ENCODE data around the gene FLOT2.
"Not testable (repeated sequence)": the region's sequence is repeated elsewhere in the genome, so short reads cannot be mapped to it uniquely, and the experiment has no call there.

FLOT2 gene

GRCh38 chr17:28893248-28894183, 4.0 kb downstream of the FLOT2 start:
- H3K9me3 ChIP-seq (ENCODE audit: control insufficient read depth, insufficient read depth, low read length); H3K27me3 ChIP-seq (ENCODE audit: control insufficient read depth, insufficient read depth, low read length); H3K4me3 ChIP-seq (ENCODE audit: low read depth, low read length); H3K9ac ChIP-seq (ENCODE audit: low read depth, low read length); H3K36me3 ChIP-seq (ENCODE audit: control insufficient read depth, insufficient read depth, low read length); H3K27ac ChIP-seq (ENCODE audit: low read depth, low read length): not testable (repeated sequence)
- H3K4me1 ChIP-seq (ENCODE audit: control insufficient read depth, insufficient read depth, low read length): peaks cover 16% of the 10 kb centered on the region

- H3K27me3 ChIP-seq (ENCODE audit: control insufficient read depth, insufficient read depth, low read length): no peaks in the 10 kb centered on the region
- peaks cover 14% of the 10 kb centered on the region for H3K4me1 ChIP-seq (ENCODE audit: control insufficient read depth, insufficient read depth, low read length)
- no peak overlapping the region for H3K4me3 ChIP-seq (ENCODE audit: low read depth, low read length)
- H3K27ac ChIP-seq (ENCODE audit: low read depth, low read length): no peak overlapping the region
- no peak overlapping the region for H3K9ac ChIP-seq (ENCODE audit: low read depth, low read length)
- H3K36me3 ChIP-seq (ENCODE audit: control insufficient read depth, insufficient read depth, low read length): no peaks in the 10 kb centered on the region; the same call in 1 of the 2 replicates
- H3K9me3 ChIP-seq (ENCODE audit: control insufficient read depth, insufficient read depth, low read length): no peaks in the 10 kb centered on the region
Observed at GRCh38 chr17:28892024-28892423, 5.5 kb downstream of the FLOT2 start.

- H3K4me3 ChIP-seq (ENCODE audit: low read depth, low read length): no peak overlapping the region
- no peaks in the 10 kb centered on the region for H3K27me3 ChIP-seq (ENCODE audit: control insufficient read depth, insufficient read depth, low read length)
- H3K9me3 ChIP-seq (ENCODE audit: control insufficient read depth, insufficient read depth, low read length): no peaks in the 10 kb centered on the region
- no peak overlapping the region for H3K27ac ChIP-seq (ENCODE audit: low read depth, low read length)
- no peak overlapping the region for H3K9ac ChIP-seq (ENCODE audit: low read depth, low read length)
- peaks cover 10% of the 10 kb centered on the region for H3K4me1 ChIP-seq (ENCODE audit: control insufficient read depth, insufficient read depth, low read length)
- H3K36me3 ChIP-seq (ENCODE audit: control insufficient read depth, insufficient read depth, low read length): no peaks in the 10 kb centered on the region; the same call in 1 of the 2 replicates
Observed at GRCh38 chr17:28891201-28891600, 6.3 kb downstream of the FLOT2 start.

GRCh38 chr17:28889996-28890395, 7.5 kb downstream of the FLOT2 start:
- no peak overlapping the region for H3K27ac ChIP-seq (ENCODE audit: low read depth, low read length)
- no peaks in the 10 kb centered on the region for H3K9me3 ChIP-seq (ENCODE audit: control insufficient read depth, insufficient read depth, low read length)
- no peak overlapping the region for H3K9ac ChIP-seq (ENCODE audit: low read depth, low read length)
- peaks cover 4% of the 10 kb centered on the region; the same call in 1 of the 2 replicates for H3K4me1 ChIP-seq (ENCODE audit: control insufficient read depth, insufficient read depth, low read length)
- no peaks in the 10 kb centered on the region for H3K27me3 ChIP-seq (ENCODE audit: control insufficient read depth, insufficient read depth, low read length)
- no peak overlapping the region for H3K4me3 ChIP-seq (ENCODE audit: low read depth, low read length)
- peaks cover 7% of the 10 kb centered on the region for H3K36me3 ChIP-seq (ENCODE audit: control insufficient read depth, insufficient read depth, low read length)

- Histone ChIP-seq H3K4me1 (ENCODE audit: control insufficient read depth, insufficient read depth, low read length) (peaks cover 4% of the 10 kb centered on the region; the same call in 1 of the 2 replicates), H3K27me3 (ENCODE audit: control insufficient read depth, insufficient read depth, low read length) (no peaks in the 10 kb centered on the region), H3K9ac (ENCODE audit: low read depth, low read length) (no peak overlapping the region), H3K9me3 (ENCODE audit: control insufficient read depth, insufficient read depth, low read length) (no peaks in the 10 kb centered on the region), H3K27ac (ENCODE audit: low read depth, low read length) (no peak overlapping the region), H3K36me3 (ENCODE audit: control insufficient read depth, insufficient read depth, low read length) (peaks cover 18% of the 10 kb centered on the region), H3K4me3 (ENCODE audit: low read depth, low read length) (no peak overlapping the region)
Observed at GRCh38 chr17:28888832-28889231, 8.7 kb downstream of the FLOT2 start.

GRCh38 chr17:28887871-28888471, 9.6 kb downstream of the FLOT2 start:
- H3K36me3 ChIP-seq (ENCODE audit: control insufficient read depth, insufficient read depth, low read length): peaks cover 23% of the 10 kb centered on the region
- H3K27me3 ChIP-seq (ENCODE audit: control insufficient read depth, insufficient read depth, low read length): no peaks in the 10 kb centered on the region
- peaks cover 4% of the 10 kb centered on the region; the same call in 1 of the 2 replicates for H3K4me1 ChIP-seq (ENCODE audit: control insufficient read depth, insufficient read depth, low read length)
- H3K4me3 ChIP-seq (ENCODE audit: low read depth, low read length): no peak overlapping the region
- H3K9me3 ChIP-seq (ENCODE audit: control insufficient read depth, insufficient read depth, low read length): no peaks in the 10 kb centered on the region
- H3K9ac ChIP-seq (ENCODE audit: low read depth, low read length): no peak overlapping the region
- H3K27ac ChIP-seq (ENCODE audit: low read depth, low read length): no peak overlapping the region

GRCh38 chr17:28885951-28886350, 11.6 kb downstream of the FLOT2 start:
- H3K27ac ChIP-seq (ENCODE audit: low read depth, low read length): no peak overlapping the region
- H3K4me1 ChIP-seq (ENCODE audit: control insufficient read depth, insufficient read depth, low read length): peaks cover 4% of the 10 kb centered on the region; the same call in 1 of the 2 replicates
- H3K9me3 ChIP-seq (ENCODE audit: control insufficient read depth, insufficient read depth, low read length): no peaks in the 10 kb centered on the region
- H3K9ac ChIP-seq (ENCODE audit: low read depth, low read length): no peak overlapping the region
- peaks cover 43% of the 10 kb centered on the region for H3K36me3 ChIP-seq (ENCODE audit: control insufficient read depth, insufficient read depth, low read length)
- H3K27me3 ChIP-seq (ENCODE audit: control insufficient read depth, insufficient read depth, low read length): no peaks in the 10 kb centered on the region
- no peak overlapping the region for H3K4me3 ChIP-seq (ENCODE audit: low read depth, low read length)

- Histone ChIP-seq H3K36me3 (ENCODE audit: control insufficient read depth, insufficient read depth, low read length) (peaks cover 49% of the 10 kb centered on the region), H3K4me1 (ENCODE audit: control insufficient read depth, insufficient read depth, low read length) (peaks cover 4% of the 10 kb centered on the region; the same call in 1 of the 2 replicates), H3K27me3 (ENCODE audit: control insufficient read depth, insufficient read depth, low read length) (no peaks in the 10 kb centered on the region), H3K27ac (ENCODE audit: low read depth, low read length) (no peak overlapping the region), H3K9ac (ENCODE audit: low read depth, low read length) (no peak overlapping the region), H3K9me3 (ENCODE audit: control insufficient read depth, insufficient read depth, low read length) (no peaks in the 10 kb centered on the region), H3K4me3 (ENCODE audit: low read depth, low read length) (no peak overlapping the region)
Observed at GRCh38 chr17:28885363-28885762, 12.2 kb downstream of the FLOT2 start.

- H3K27me3 ChIP-seq (ENCODE audit: control insufficient read depth, insufficient read depth, low read length): no peaks in the 10 kb centered on the region
- no peak overlapping the region for H3K4me3 ChIP-seq (ENCODE audit: low read depth, low read length)
- peaks cover 4% of the 10 kb centered on the region; the same call in 1 of the 2 replicates for H3K4me1 ChIP-seq (ENCODE audit: control insufficient read depth, insufficient read depth, low read length)
- H3K36me3 ChIP-seq (ENCODE audit: control insufficient read depth, insufficient read depth, low read length): peaks cover 61% of the 10 kb centered on the region
- no peak overlapping the region for H3K9ac ChIP-seq (ENCODE audit: low read depth, low read length)
- no peaks in the 10 kb centered on the region for H3K9me3 ChIP-seq (ENCODE audit: control insufficient read depth, insufficient read depth, low read length)
- H3K27ac ChIP-seq (ENCODE audit: low read depth, low read length): no peak overlapping the region
Observed at GRCh38 chr17:28883967-28884702, 13.4 kb downstream of the FLOT2 start.

- no peaks in the 10 kb centered on the region for H3K27me3 ChIP-seq (ENCODE audit: control insufficient read depth, insufficient read depth, low read length)
- 0 out of 2 replicates have a peak, but pooled peaks cover 2% of the 10 kb centered on the region for H3K4me1 ChIP-seq (ENCODE audit: control insufficient read depth, insufficient read depth, low read length)
- H3K36me3 ChIP-seq (ENCODE audit: control insufficient read depth, insufficient read depth, low read length): peaks cover 65% of the 10 kb centered on the region
- H3K9ac ChIP-seq (ENCODE audit: low read depth, low read length): no peak overlapping the region
- no peak overlapping the region for H3K4me3 ChIP-seq (ENCODE audit: low read depth, low read length)
- H3K27ac ChIP-seq (ENCODE audit: low read depth, low read length): no peak overlapping the region
- H3K9me3 ChIP-seq (ENCODE audit: control insufficient read depth, insufficient read depth, low read length): no peaks in the 10 kb centered on the region
Observed at GRCh38 chr17:28882154-28882895, 15.2 kb downstream of the FLOT2 start.

Data from HUES48 (cell line).